HEK293 (cell line): Measurements from ENCODE around the gene LIN54.

Experiments used
- CTCF ChIP-seq: fragments of 450-650 bp; formaldehyde crosslinking; IDR thresholded peaks from 2 replicates; pipeline ENCODE4 v1.5.1; 2016; ENCODE audit warnings: missing biosample characterization, missing genetic modification characterization
- KLF10 ChIP-seq: fragments of 450-650 bp; IDR thresholded peaks from 2 replicates; pipeline ENCODE4 v1.5.1; 2018; ENCODE audit warnings: missing biosample characterization, mild to moderate bottlenecking, missing genetic modification characterization
- OVOL3 ChIP-seq: fragments of 450-650 bp; formaldehyde crosslinking; IDR thresholded peaks from 2 replicates; pipeline ENCODE4 v1.5.1; 2016; ENCODE audit warnings: missing biosample characterization, missing genetic modification characterization
- SP3 ChIP-seq: fragments of 450-650 bp; formaldehyde crosslinking; IDR thresholded peaks from 2 replicates; pipeline ENCODE4 v1.5.1; 2016; ENCODE audit warnings: missing biosample characterization, missing genetic modification characterization
- YY1 ChIP-seq: fragments of 450-650 bp; formaldehyde crosslinking; IDR thresholded peaks from 2 replicates; pipeline ENCODE4 v1.5.1; 2018; ENCODE audit warnings: missing biosample characterization, missing genetic modification characterization
- ZBTB1 ChIP-seq: fragments of 450-650 bp; formaldehyde crosslinking; IDR thresholded peaks from 2 replicates; pipeline ENCODE4 v1.5.1; 2016; ENCODE audit warnings: missing biosample characterization, missing genetic modification characterization
- ZBTB17 ChIP-seq: fragments of 450-650 bp; formaldehyde crosslinking; IDR thresholded peaks from 2 replicates; pipeline ENCODE4 v1.5.1; 2016; ENCODE audit warnings: missing biosample characterization, missing genetic modification characterization
- ZFP37 ChIP-seq: fragments of 450-650 bp; formaldehyde crosslinking; IDR thresholded peaks from 2 replicates; pipeline ENCODE4 v1.5.1; 2016; ENCODE audit warnings: missing biosample characterization, missing genetic modification characterization
- ZNF114 ChIP-seq: fragments of 450-650 bp; formaldehyde crosslinking; IDR thresholded peaks from 2 replicates; pipeline ENCODE4 v1.5.0; 2017; ENCODE audit warnings: missing biosample characterization, missing genetic modification characterization
- ZNF140 ChIP-seq: fragments of 450-650 bp; formaldehyde crosslinking; IDR thresholded peaks from 2 replicates; pipeline ENCODE4 v1.5.1; 2016; ENCODE audit warnings: missing biosample characterization, missing genetic modification characterization
- ZNF19 ChIP-seq: fragments of 450-650 bp; formaldehyde crosslinking; IDR thresholded peaks from 2 replicates; pipeline ENCODE4; 2016; ENCODE audit warnings: missing biosample characterization, missing genetic modification characterization, low read depth
- ZNF2 ChIP-seq: fragments of 450-650 bp; formaldehyde crosslinking; IDR thresholded peaks from 2 replicates; pipeline ENCODE4 v1.5.1; 2016; ENCODE audit warnings: missing biosample characterization, missing genetic modification characterization
- ZNF350 ChIP-seq: fragments of 450-650 bp; formaldehyde crosslinking; IDR thresholded peaks from 2 replicates; pipeline ENCODE4 v1.5.0; 2017; ENCODE audit warnings: missing biosample characterization, mild to moderate bottlenecking, missing genetic modification characterization
- ZNF354C ChIP-seq: fragments of 450-650 bp; formaldehyde crosslinking; IDR thresholded peaks from 2 replicates; pipeline ENCODE4 v1.5.1; 2016; ENCODE audit warnings: missing biosample characterization, missing genetic modification characterization, low read depth, borderline replicate concordance
- ZNF433 ChIP-seq: fragments of 450-650 bp; formaldehyde crosslinking; IDR thresholded peaks from 2 replicates; pipeline ENCODE4 v1.5.1; 2016; ENCODE audit warnings: missing biosample characterization, missing genetic modification characterization, low read depth
- ZNF521 ChIP-seq: fragments of 450-650 bp; formaldehyde crosslinking; IDR thresholded peaks from 2 replicates; pipeline ENCODE4 v1.5.1; 2017; ENCODE audit warnings: missing biosample characterization, mild to moderate bottlenecking, missing genetic modification characterization
- ZNF560 ChIP-seq: fragments of 450-650 bp; formaldehyde crosslinking; IDR thresholded peaks from 2 replicates; pipeline ENCODE4 v1.5.1; 2017; ENCODE audit warnings: missing biosample characterization, missing genetic modification characterization, borderline replicate concordance
- ZNF571 ChIP-seq: fragments of 450-650 bp; formaldehyde crosslinking; IDR thresholded peaks from 2 replicates; pipeline ENCODE4 v1.5.0; 2017; ENCODE audit warnings: missing biosample characterization, missing genetic modification characterization
- ZNF621 ChIP-seq: fragments of 450-650 bp; formaldehyde crosslinking; IDR thresholded peaks from 2 replicates; pipeline ENCODE4 v1.5.1; 2017; ENCODE audit warnings: missing biosample characterization, missing genetic modification characterization
- ZNF623 ChIP-seq: fragments of 450-650 bp; formaldehyde crosslinking; IDR thresholded peaks from 2 replicates; pipeline ENCODE4 v1.5.1; 2016; ENCODE audit warnings: missing biosample characterization, missing genetic modification characterization
- ZNF624 ChIP-seq: fragments of 450-650 bp; formaldehyde crosslinking; IDR thresholded peaks from 2 replicates; pipeline ENCODE4 v1.5.1; 2017; ENCODE audit warnings: missing biosample characterization, missing genetic modification characterization
- ZNF670 ChIP-seq: fragments of 450-650 bp; formaldehyde crosslinking; IDR thresholded peaks from 2 replicates; pipeline ENCODE4 v1.5.1; 2016; ENCODE audit warnings: missing biosample characterization, missing genetic modification characterization, low read depth
- ZNF785 ChIP-seq: fragments of 450-650 bp; formaldehyde crosslinking; IDR thresholded peaks from 2 replicates; pipeline ENCODE4 v1.5.1; 2016; ENCODE audit warnings: missing biosample characterization, missing genetic modification characterization
- ZNF791 ChIP-seq: fragments of 450-650 bp; formaldehyde crosslinking; IDR thresholded peaks from 2 replicates; pipeline ENCODE4 v1.5.1; 2016; ENCODE audit warnings: missing biosample characterization, missing genetic modification characterization
- ZNF792 ChIP-seq: fragments of 450-650 bp; formaldehyde crosslinking; IDR thresholded peaks from 2 replicates; pipeline ENCODE4 v1.5.1; 2016; ENCODE audit warnings: missing biosample characterization, missing genetic modification characterization
- ZNF837 ChIP-seq: fragments of 450-650 bp; formaldehyde crosslinking; IDR thresholded peaks from 2 replicates; pipeline ENCODE4 v1.5.1; 2016; ENCODE audit warnings: missing biosample characterization, missing genetic modification characterization
- TF ChIP-seq, protein P1 (sequence below): fragments of 450-650 bp; formaldehyde crosslinking; IDR thresholded peaks from 2 replicates; pipeline ENCODE4 v1.5.1; 2016; ENCODE audit warnings: missing biosample characterization, missing genetic modification characterization, borderline replicate concordance
- TF ChIP-seq, protein P2 (sequence below): fragments of 450-650 bp; formaldehyde crosslinking; IDR thresholded peaks from 2 replicates; pipeline ENCODE4 v1.5.1; 2016; ENCODE audit warnings: missing biosample characterization, missing genetic modification characterization
- TF ChIP-seq, protein P3 (sequence below): fragments of 450-650 bp; formaldehyde crosslinking; IDR thresholded peaks from 2 replicates; pipeline ENCODE4 v1.5.1; 2016; ENCODE audit warnings: missing biosample characterization, missing genetic modification characterization
- TF ChIP-seq, protein P4 (sequence below): fragments of 450-650 bp; formaldehyde crosslinking; IDR thresholded peaks from 2 replicates; pipeline ENCODE4 v1.5.1; 2016; ENCODE audit warnings: missing biosample characterization, missing genetic modification characterization

Gene LIN54

DNA sequence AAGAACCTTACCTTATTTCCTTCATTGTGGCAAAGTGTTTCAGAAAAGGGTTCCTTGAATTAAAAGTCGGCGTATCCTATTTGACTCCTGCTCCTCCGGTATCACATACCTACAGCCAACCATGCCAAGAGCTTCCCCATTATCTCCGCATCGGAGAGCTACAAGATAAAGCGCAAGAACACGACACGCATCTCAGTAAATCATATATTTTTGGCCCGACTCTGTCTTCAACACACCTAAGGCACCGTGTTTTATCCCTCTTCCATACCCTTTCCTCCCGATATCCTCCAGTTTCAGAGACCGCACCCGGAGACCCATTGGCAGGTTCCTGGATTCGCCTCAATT, 110.6 kb downstream of the LIN54 start (continued):
- TF ChIP-seq, protein P1, sequence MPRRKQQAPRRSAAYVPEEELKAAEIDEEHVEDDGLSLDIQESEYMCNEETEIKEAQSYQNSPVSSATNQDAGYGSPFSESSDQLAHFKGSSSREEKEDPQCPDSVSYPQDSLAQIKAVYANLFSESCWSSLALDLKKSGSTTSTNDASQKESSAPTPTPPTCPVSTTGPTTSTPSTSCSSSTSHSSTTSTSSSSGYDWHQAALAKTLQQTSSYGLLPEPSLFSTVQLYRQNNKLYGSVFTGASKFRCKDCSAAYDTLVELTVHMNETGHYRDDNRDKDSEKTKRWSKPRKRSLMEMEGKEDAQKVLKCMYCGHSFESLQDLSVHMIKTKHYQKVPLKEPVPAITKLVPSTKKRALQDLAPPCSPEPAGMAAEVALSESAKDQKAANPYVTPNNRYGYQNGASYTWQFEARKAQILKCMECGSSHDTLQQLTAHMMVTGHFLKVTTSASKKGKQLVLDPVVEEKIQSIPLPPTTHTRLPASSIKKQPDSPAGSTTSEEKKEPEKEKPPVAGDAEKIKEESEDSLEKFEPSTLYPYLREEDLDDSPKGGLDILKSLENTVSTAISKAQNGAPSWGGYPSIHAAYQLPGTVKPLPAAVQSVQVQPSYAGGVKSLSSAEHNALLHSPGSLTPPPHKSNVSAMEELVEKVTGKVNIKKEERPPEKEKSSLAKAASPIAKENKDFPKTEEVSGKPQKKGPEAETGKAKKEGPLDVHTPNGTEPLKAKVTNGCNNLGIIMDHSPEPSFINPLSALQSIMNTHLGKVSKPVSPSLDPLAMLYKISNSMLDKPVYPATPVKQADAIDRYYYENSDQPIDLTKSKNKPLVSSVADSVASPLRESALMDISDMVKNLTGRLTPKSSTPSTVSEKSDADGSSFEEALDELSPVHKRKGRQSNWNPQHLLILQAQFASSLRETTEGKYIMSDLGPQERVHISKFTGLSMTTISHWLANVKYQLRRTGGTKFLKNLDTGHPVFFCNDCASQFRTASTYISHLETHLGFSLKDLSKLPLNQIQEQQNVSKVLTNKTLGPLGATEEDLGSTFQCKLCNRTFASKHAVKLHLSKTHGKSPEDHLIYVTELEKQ = no peak
- TF ChIP-seq ZNF621 (tag by site-specific recombination) (no peak), YY1 (peak; percentile 51; the same call in 1 of the 2 replicates), ZNF791 (tag by site-specific recombination) (no peak), ZFP37 (tag by site-specific recombination) (no peak), OVOL3 (no peak), ZNF354C (tag by site-specific recombination) (no peak), ZNF670 (tag by site-specific recombination) (no peak), ZNF114 (tag by site-specific recombination) (no peak), ZBTB17 (tag by site-specific recombination) (peak; percentile 51; the same call in 1 of the 2 replicates), ZNF433 (tag by site-specific recombination) (no peak), KLF10 (no peak), ZNF837 (tag by site-specific recombination) (no peak), ZNF785 (tag by site-specific recombination) (no peak), ZBTB1 (tag by site-specific recombination) (no peak), ZNF560 (tag by site-specific recombination) (no peak), ZNF623 (tag by site-specific recombination) (no peak), ZNF571 (tag by site-specific recombination) (no peak), ZNF624 (tag by site-specific recombination) (peak; percentile 44; the same call in 1 of the 2 replicates), CTCF (tag by site-specific recombination) (no peak), ZNF792 (tag by site-specific recombination) (no peak), ZNF2 (tag by site-specific recombination) (peak; percentile 91), ZNF350 (tag by site-specific recombination) (no peak), ZNF521 (tag by site-specific recombination) (no peak), ZNF19 (tag by site-specific recombination) (no peak), ZNF140 (tag by site-specific recombination) (no peak), SP3 (tag by site-specific recombination) (no peak)
- TF ChIP-seq, protein P2, sequence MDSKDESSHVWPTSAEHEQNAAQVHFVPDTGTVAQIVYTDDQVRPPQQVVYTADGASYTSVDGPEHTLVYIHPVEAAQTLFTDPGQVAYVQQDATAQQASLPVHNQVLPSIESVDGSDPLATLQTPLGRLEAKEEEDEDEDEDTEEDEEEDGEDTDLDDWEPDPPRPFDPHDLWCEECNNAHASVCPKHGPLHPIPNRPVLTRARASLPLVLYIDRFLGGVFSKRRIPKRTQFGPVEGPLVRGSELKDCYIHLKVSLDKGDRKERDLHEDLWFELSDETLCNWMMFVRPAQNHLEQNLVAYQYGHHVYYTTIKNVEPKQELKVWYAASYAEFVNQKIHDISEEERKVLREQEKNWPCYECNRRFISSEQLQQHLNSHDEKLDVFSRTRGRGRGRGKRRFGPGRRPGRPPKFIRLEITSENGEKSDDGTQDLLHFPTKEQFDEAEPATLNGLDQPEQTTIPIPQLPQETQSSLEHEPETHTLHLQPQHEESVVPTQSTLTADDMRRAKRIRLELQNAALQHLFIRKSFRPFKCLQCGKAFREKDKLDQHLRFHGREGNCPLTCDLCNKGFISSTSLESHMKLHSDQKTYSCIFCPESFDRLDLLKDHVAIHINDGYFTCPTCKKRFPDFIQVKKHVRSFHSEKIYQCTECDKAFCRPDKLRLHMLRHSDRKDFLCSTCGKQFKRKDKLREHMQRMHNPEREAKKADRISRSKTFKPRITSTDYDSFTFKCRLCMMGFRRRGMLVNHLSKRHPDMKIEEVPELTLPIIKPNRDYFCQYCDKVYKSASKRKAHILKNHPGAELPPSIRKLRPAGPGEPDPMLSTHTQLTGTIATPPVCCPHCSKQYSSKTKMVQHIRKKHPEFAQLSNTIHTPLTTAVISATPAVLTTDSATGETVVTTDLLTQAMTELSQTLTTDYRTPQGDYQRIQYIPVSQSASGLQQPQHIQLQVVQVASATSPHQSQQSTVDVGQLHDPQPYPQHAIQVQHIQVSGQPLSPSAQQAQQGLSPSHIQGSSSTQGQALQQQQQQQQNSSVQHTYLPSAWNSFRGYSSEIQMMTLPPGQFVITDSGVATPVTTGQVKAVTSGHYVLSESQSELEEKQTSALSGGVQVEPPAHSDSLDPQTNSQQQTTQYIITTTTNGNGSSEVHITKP (tag by site-specific recombination) = no peak
- TF ChIP-seq, protein P3, sequence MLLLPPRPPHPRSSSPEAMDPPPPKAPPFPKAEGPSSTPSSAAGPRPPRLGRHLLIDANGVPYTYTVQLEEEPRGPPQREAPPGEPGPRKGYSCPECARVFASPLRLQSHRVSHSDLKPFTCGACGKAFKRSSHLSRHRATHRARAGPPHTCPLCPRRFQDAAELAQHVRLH = no peak
- TF ChIP-seq, protein P4, sequence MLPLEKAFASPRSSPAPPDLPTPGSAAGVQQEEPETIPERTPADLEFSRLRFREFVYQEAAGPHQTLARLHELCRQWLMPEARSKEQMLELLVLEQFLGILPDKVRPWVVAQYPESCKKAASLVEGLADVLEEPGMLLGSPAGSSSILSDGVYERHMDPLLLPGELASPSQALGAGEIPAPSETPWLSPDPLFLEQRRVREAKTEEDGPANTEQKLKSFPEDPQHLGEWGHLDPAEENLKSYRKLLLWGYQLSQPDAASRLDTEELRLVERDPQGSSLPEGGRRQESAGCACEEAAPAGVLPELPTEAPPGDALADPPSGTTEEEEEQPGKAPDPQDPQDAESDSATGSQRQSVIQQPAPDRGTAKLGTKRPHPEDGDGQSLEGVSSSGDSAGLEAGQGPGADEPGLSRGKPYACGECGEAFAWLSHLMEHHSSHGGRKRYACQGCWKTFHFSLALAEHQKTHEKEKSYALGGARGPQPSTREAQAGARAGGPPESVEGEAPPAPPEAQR (tag by site-specific recombination) = no peak
